Endometrium (tissue), 2 donors: ENCODE results near the gene PKD1L1.
"Not testable (repeated sequence)": the region's sequence is repeated elsewhere in the genome, so short reads cannot be mapped to it uniquely, and the experiment has no call there.

Experiments used
- FAIRE-seq: peaks from 2 replicates; lab custom pipeline; 2012; peaks lifted over from hg19 to GRCh38; lab: Jason Lieb, UNC
- donor health status: control.
- donor health status: control.

The PKD1L1 gene

GRCh38 chr7:47962262-47962661 lies 14.0 kb upstream of the PKD1L1 start:
- FAIRE-seq = no peak

DNA sequence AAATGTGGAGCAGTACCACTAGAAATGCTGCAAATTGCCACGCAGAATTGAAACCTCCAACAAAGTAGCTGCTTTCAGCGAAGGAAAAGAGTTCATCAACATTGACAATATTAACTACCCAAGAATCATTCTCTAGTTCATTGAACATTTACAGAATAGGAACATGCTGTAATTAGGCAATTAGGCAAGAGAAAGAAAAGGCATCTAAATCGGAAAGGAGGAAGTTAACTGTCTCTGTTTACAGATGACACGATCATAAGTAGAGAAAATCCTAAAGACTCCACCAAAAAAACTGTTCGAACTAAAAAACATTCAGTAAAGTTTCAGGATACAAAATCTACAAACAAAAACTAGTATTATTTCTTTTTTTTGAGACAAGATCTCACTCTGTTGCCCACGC lies 8.9 kb upstream of the PKD1L1 start:
- no peak for FAIRE-seq

DNA sequence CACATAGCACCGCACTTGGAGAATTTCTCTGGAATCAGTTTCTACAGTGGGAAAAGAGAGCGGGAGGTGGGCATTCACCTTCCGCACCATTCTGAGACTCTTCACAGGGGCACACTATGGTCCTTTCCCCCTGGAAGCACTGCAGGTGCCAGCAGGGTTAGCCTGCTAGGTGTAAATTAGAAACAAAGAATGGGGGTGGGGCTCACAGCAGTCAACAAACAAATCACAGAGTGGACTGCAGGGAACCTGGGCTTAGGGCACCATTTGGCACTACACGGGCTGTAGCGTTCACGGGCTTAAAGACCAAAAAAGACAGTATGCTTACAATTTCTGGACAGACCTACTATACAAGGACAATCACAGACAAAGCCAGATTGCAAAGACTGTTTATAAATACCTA lies 8.0 kb upstream of the PKD1L1 start:
- FAIRE-seq = no peak

DNA sequence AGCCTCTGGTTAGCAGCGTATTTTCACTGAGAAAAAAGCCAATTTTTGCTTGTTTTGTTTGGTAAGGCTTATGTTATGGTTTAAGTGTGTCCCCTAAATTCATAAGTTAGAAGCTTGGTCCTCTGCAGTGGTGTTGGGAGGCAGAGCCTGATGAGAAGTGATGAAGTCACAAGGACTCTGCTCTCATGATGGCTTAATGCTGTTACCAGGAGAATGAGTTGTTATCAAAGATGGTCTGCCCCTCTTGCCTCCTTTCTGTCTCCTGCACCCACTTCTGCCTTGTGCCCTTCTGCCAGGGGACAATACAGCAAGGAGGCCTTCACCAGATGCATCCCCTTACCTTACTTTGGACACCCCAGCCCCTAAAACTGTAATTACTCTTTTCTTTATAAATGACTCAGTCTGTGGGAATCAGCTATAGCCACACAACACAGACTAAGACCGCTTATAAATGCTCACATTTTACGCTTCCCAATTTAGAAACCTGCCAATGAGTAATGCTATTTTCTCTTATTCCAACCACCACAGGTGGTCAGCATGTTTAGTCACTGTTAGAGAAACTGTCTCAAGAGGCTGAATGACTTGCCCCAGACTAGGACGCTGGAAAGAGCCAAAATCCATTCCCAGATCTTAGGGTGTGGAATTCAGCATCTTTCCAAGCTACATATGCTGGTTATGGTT lies 6.1 kb upstream of the PKD1L1 start:
- FAIRE-seq = no peak

DNA sequence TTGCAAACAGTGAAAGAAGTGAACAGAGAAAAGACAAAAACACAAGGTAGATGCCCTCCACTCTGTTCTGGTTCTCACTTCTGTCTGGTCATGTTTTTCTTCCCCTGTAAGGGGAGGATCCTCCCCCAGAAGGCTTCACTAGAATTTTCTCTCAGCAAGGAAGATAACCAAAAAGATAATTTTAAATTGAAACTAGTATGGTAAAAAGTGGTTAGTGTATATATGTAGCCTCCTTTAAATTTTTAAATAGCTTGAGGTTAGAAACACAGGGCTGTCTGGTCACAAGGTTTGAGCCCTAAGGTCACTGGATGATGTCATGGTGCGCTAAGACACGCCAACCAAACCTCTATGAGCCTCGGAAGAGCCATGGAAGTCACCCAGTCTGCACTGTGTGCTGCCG lies 5.6 kb upstream of the PKD1L1 start:
- no peak for FAIRE-seq

GRCh38 chr7:47952224-47952623 lies 4.0 kb upstream of the PKD1L1 start:
- no peak for FAIRE-seq

GRCh38 chr7:47951374-47951773 lies 3.1 kb upstream of the PKD1L1 start:
- no peak for FAIRE-seq

- FAIRE-seq = no peak
Measured at GRCh38 chr7:47950714-47951113, 2.4 kb upstream of the PKD1L1 start.

- no peak for FAIRE-seq
Measured at GRCh38 chr7:47949703-47950102, 1.4 kb upstream of the PKD1L1 start.

DNA sequence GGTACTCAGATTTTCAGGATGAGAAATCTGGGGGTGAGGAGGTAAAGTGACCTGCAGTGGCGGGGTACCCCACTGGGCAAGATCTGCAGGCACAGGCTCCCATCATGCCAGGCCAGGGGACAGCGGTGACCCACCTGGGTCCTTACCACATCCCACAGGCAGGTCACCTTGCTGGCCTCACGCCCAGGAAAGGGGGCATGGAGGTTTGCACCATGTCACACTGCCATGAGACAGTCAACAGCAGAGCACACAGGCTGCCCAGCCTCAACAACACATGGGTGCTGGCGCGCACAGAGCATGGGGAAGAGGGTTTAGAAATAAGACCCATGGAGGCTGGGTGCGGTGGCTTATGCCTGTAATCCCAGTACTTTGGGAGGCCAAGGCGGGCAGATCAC lies 914 bp downstream of the PKD1L1 start:
- FAIRE-seq = no peak

DNA sequence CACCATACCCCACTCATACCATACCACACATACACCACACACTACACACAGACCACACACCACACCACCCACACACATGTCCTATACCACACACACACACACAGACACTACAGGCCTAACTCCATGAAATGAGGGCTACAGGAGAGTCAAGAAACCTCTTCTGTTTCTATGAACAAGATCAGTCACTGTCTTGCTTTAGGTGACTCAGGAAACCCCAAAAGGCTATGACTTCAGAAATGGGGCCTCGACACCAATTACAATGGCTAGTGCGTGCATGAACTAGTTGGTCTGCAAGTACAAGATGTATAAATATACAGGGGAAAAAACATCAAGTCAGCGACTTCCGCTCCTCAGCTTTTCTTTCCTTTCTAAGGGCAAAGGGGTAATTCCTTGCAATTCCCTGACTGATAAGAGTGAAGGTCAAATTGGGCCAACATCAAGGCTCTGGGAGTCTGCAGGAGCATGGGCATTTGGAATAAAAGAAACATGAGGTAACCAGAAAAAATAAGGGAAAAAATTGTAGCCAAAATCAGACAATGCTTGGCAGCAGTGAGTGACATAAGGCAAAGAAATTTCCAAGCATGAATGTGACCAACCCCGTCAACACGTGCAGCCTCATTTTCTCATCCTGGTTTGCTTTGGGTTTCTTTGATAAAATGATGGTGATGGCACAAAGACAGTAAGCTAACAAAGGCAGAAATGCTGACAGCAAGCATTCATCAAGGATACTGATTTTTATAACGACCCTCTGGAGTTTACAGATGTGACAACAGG lies 1.5 kb downstream of the PKD1L1 start:
- no peak for FAIRE-seq

DNA sequence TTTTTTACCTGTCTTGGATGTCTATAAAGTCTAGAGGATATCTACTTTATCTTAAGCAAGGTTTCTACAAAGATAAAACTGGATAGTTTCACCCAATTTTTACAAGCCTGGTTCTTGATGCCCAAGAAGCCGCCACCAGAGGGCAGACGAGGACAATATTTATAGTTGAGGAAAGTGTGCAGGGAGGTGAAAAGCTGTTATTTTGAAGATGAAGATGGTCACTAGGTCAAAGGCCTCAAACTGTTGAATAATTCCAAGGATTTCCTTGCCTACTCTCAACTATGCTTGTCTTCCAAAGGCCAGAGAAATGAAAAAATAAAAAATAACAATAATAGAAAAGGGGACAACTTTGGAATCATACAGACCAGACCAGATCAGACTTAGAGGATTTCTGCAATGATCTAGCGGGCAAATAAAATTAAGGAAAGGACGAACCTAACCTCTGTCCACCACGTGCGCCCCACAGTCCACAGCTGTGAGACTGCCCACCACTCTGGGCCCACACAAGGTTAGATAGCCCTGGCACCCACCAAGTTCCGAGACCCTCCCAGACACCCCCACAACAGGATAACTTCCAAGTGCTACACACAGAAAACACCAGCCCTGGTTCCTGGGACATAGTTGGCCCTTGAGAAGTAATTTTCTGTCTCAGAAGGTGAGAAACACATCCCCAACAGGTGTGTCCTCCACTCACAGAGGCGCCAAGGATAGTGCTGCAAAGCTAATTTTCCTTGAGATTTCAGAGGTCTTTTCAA lies 2.8 kb downstream of the PKD1L1 start:
- peak; percentile 63 for FAIRE-seq

DNA sequence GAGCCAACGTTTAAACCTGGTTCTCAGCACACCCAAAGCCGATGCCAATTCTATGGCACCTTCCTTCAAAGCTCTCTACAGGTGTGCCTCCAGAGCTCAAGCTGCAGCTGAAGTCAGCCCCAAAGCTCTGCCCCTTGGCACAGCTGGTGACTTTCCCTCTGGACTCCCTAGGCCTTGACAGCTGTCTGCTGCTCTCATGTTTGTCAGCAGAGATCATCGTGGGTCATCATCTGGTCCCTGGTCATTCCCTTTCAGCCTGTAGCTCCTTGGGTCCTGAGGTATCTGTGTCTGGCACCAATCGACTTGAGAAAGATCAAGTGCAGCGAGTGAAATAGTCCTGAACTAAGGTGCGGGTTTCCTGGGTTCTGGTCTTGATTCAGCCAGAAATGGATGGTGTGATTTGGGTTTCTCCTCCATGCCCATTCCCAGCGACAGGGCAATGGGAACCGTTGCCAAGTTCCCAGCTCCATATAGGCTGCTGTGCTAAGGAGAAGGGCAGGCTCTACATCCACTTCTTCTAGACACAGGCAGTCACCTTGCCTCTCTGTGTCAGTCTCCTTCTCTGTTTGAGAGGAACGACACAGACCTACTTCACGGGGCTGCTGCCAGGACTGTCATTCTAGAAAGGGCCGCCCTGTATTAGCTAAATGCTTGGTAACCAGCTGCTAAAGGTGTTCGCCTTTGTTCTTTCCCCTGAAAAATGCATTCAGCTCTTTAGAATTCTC lies 3.6 kb downstream of the PKD1L1 start:
- no peak for FAIRE-seq

- no peak for FAIRE-seq
Measured at GRCh38 chr7:47943676-47944474, 4.4 kb downstream of the PKD1L1 start.

DNA sequence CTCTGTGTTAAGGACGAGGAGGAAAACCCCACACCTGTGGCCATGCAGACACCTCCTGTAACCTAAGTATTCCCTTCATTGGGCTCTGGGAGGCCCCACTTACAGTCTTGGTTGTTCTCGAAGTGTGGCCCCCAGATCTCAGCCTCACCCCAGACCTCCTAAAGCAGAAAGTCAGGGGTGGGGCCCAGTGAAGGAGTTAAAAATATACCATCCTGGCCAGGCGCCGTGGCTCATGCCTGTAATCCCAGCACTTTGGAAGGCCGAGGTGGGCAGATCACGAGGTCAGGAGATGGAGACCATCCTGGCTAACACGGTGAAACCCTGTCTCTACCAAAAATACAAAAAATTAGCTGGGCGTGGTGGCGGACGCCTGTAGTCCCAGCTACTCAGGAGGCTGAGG lies 5.6 kb downstream of the PKD1L1 start:
- FAIRE-seq = not testable (repeated sequence)

GRCh38 chr7:47942132-47942531 lies 6.1 kb downstream of the PKD1L1 start:
- FAIRE-seq = no peak

DNA sequence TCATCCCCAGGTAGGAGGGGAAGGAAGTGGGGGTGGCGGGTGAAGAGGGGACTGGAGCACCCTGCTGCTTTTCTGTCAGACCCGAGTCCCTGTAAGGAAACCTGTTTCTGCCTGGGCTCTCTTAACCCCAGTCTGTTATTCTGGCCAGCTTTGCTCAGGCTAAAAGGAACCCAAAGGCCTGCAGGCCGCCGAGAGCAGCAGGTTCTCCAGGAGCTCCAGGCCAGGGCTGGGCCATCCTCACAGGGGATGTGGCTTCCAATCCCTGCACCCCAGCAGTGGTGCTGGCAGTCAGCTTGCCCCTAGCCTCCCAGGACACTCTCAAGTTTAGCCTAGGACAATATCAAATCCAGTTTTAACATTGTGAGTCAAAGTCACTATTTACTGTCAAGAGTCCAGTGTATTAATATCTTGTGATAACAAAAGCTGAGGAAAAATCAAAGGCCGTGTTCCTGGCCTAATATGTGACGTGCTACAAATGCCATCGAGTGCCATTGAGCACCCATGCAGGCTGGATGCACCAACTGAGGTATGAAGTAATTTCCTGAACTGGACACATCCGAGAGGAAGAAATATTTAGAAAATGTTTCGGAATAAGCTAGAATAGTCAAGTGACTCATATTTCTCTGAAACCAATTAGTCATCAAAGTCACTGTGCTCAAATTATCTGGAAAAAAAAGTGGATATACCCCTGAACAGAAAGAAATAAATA lies 7.0 kb downstream of the PKD1L1 start:
- FAIRE-seq = no peak

DNA sequence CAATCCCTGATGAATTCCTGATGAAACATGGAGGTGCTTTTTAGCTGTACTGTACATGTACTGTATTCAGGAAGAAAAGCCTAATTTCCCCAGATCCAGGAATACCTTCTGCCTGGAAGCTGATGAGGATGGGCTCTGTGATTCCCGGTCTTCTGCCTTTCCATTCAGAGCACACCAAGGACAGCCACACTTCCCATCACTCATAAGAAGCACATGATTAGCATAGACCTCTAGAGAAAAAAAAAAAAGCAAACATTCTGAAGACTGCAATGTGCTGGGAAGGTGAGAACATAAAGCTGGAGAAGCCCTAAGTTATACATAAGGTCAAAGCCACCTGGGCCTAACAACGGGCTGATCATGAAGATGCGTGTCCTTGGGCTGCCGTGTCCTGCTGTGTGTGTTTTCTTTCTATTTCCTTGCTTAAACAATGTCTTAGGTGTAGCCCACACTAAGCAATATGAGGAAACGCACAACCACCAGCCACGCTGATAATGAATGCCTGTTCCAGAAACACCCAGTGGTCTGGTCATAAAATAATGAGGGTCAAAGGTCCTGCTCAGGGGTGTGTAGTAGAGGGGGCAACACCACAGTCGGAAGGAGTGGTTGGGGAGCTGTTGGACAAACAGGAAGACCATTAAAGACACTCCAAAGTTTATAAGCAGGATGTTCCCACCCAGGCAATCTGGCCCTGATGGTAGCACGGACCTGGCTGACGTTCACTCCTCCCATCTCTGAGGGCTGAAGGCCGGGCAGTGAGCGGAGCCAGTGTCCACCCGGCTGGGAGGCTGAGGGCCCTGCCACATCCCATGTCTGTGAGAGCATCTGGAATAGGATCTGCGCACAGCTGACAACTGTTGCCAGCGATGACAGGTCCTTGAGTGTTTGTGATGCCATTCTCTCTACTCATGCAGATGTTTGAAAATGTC lies 7.9 kb downstream of the PKD1L1 start:
- FAIRE-seq = no peak

GRCh38 chr7:47939425-47940036 lies 8.7 kb downstream of the PKD1L1 start:
- FAIRE-seq = no peak
